Stimulated activated naive CD8-positive, alpha-beta T cell treated with anti-CD3 and anti-CD28 coated beads, Interleukin-15, Interleukin-2, amounts not matched to agents 100 U/mL and 50 U/mL, for 24 hours (primary cell): ENCODE results near the gene SULT6B1.
"Not testable (repeated sequence)": the region's sequence is repeated elsewhere in the genome, so short reads cannot be mapped to it uniquely, and the experiment has no call there.

Experiments used
- ATAC-seq: fragments of 150-1000 bp; cut with Tn5 transposase; one replicate; pipeline ENCODE4 v1.10.0; 2021
- DNase-seq: peaks from one replicate; pipeline ENCODE4 v3.0.0; 2021

Gene SULT6B1

GRCh38 chr2:37195862-37196319 is 7.4 kb upstream of the SULT6B1 start:
- not testable (repeated sequence) for ATAC-seq, DNase-seq

GRCh38 chr2:37192551-37192950 is 4.1 kb upstream of the SULT6B1 start:
- no peak for ATAC-seq
- DNase-seq: no peak

- no peak for DNase-seq
- ATAC-seq: no peak
These were observed 3.3 kb upstream of the SULT6B1 start for GRCh38 chr2:37191747-37192146.

GRCh38 chr2:37191253-37191652 is 2.8 kb upstream of the SULT6B1 start:
- no peak for ATAC-seq
- no peak for DNase-seq

- no peak for DNase-seq
- ATAC-seq: no peak
These were observed 1.8 kb upstream of the SULT6B1 start for GRCh38 chr2:37190290-37190689.

- DNase-seq (no peak), ATAC-seq (peak; percentile 59)
These were observed 1.1 kb upstream of the SULT6B1 start for GRCh38 chr2:37189452-37190153.

- ATAC-seq: no peak
- no peak for DNase-seq
These were observed 6.5 kb downstream of the SULT6B1 start for GRCh38 chr2:37181726-37182684.

- ATAC-seq (no peak), DNase-seq (no peak)
These were observed 7.8 kb downstream of the SULT6B1 start for GRCh38 chr2:37180640-37181039.

GRCh38 chr2:37180006-37180639 is 8.3 kb downstream of the SULT6B1 start:
- DNase-seq (no peak), ATAC-seq (no peak)

- no peak for ATAC-seq
- DNase-seq: no peak
These were observed 14.7 kb downstream of the SULT6B1 start for GRCh38 chr2:37173741-37174140.

- DNase-seq (no peak), ATAC-seq (no peak)
These were observed 16.9 kb downstream of the SULT6B1 start for GRCh38 chr2:37171624-37171950.

- ATAC-seq: peak; percentile 86
- peak; percentile 34 for DNase-seq
These were observed 20.1 kb downstream of the SULT6B1 start for GRCh38 chr2:37168217-37168981.

GRCh38 chr2:37167636-37168180 is 20.8 kb downstream of the SULT6B1 start:
- DNase-seq (no peak), ATAC-seq (no peak)

GRCh38 chr2:37164757-37165156 is 23.7 kb downstream of the SULT6B1 start:
- ATAC-seq: no peak
- DNase-seq: no peak

GRCh38 chr2:37156857-37157714 is 31.4 kb downstream of the SULT6B1 start, which contains the start of gene EIF2AK2:
Gene EIF2AK2, minus strand, starts transcription at chr2:37156980. Its CDS starts 9,174 bp downstream, at chr2:37147806.
- DNase-seq (peak; percentile 84), ATAC-seq (peak; percentile 93)

- peak; percentile 39 for ATAC-seq
- peak; percentile 49 for DNase-seq
These were observed 32.2 kb downstream of the SULT6B1 start for GRCh38 chr2:37156071-37156856.

GRCh38 chr2:37154785-37155184 is 33.7 kb downstream of the SULT6B1 start:
- ATAC-seq: no peak
- no peak for DNase-seq

- ATAC-seq (no peak), DNase-seq (no peak)
These were observed 35.2 kb downstream of the SULT6B1 start for GRCh38 chr2:37153224-37153623.

GRCh38 chr2:37149626-37150322 is 38.7 kb downstream of the SULT6B1 start:
- peak; percentile 46 for ATAC-seq
- no peak for DNase-seq
